IMR-90 (cell line): Measurements from ENCODE around the gene CHCT1. TPM values are rescaled to one million over a fixed set of nuclear protein-coding genes. Genes with fewer than 3 reads are reported as not detected.

Experiments used
- ATAC-seq: fragments of 200-7000 bp; cut with Tn5 transposase; 2 replicates; pipeline ENCODE4 v1.9.1; 2020; ENCODE audit warnings: low read depth, mild to moderate bottlenecking, moderate library complexity
- BruUV-seq: library from RNA; stranded (reverse); fragments of 400-500 nt; replicated peaks from 2 replicates; lab custom pipeline; 2021; lab: Mats Ljungman, UMichigan
- CTCF ChIA-PET: fragments of 300-600 bp; formaldehyde crosslinking; extraction: SDS; loops from one replicate; lab custom pipeline; 2021; ENCODE audit warnings: antibody characterized with exemption; lab: Yijun Ruan, JAX
- POLR2A ChIA-PET: fragments of 300-600 bp; sonication (Branson Sonifier 250); formaldehyde crosslinking; loops from one replicate; lab custom pipeline; 2022; ENCODE audit warnings: antibody characterized with exemption; ENCODE audit not compliant: unreplicated experiment; lab: Charles Lee
- DNase-seq: peaks from one replicate; pipeline ENCODE4 v3.0.0; 2013
- H2AFZ ChIP-seq: replicated peaks from 2 replicates; pipeline ENCODE3; 2013; ENCODE audit warnings: low read length, mild to moderate bottlenecking; ENCODE audit not compliant: poor library complexity
- H2AK5ac ChIP-seq: 2 replicates; pipeline ENCODE4 v1.6.1; 2013; ENCODE audit warnings: low read depth, low read length, inconsistent platforms
- H2AK9ac ChIP-seq: replicated peaks from 2 replicates; pipeline ENCODE3; 2013; ENCODE audit warnings: mild to moderate bottlenecking, low read depth, low read length, moderate library complexity; ENCODE audit not compliant: poor library complexity
- H2BK120ac ChIP-seq: 2 replicates; pipeline ENCODE4 v1.6.1; 2013; ENCODE audit warnings: low read depth, low read length, inconsistent platforms
- H2BK15ac ChIP-seq: 3 replicates; pipeline ENCODE4 v1.6.1; 2013; ENCODE audit warnings: low read depth, low read length, inconsistent platforms
- H2BK20ac ChIP-seq: 2 replicates; pipeline ENCODE4 v1.6.1; 2013; ENCODE audit warnings: low read depth, mild to moderate bottlenecking, inconsistent platforms, low read length, moderate library complexity
- H2BK5ac ChIP-seq: 2 replicates; pipeline ENCODE4 v1.6.1; 2013; ENCODE audit warnings: mild to moderate bottlenecking, low read depth, low read length, inconsistent platforms; ENCODE audit not compliant: poor library complexity, severe bottlenecking
- H3K14ac ChIP-seq: replicated peaks from 2 replicates; pipeline ENCODE4 v1.6.1; 2013; ENCODE audit warnings: low read depth, low read length, inconsistent platforms
- H3K18ac ChIP-seq: 2 replicates; pipeline ENCODE4 v1.6.1; 2013; ENCODE audit warnings: low read depth, low read length, control low read depth
- H3K23ac ChIP-seq: 2 replicates; pipeline ENCODE4 v1.6.1; 2013; ENCODE audit warnings: low read depth, low read length, inconsistent platforms
- H3K27ac ChIP-seq: 2 replicates; pipeline ENCODE4 v1.5.1; 2013; ENCODE audit warnings: mild to moderate bottlenecking, control low read depth, low read length; ENCODE audit not compliant: insufficient read depth
- H3K27me3 ChIP-seq: 2 replicates; pipeline ENCODE4 v1.6.1; 2013; ENCODE audit warnings: low read length; ENCODE audit not compliant: control insufficient read depth, insufficient read depth
- H3K36me3 ChIP-seq: 2 replicates; pipeline ENCODE4 v1.6.1; 2013; ENCODE audit warnings: low read length, mixed read lengths; ENCODE audit not compliant: control insufficient read depth, insufficient read depth
- H3K4ac ChIP-seq: 2 replicates; pipeline ENCODE4 v1.6.1; 2013; ENCODE audit warnings: low read depth, low read length, inconsistent platforms
- H3K4me1 ChIP-seq: 2 replicates; pipeline ENCODE4 v1.6.1; 2013; ENCODE audit warnings: low read length, mixed read lengths; ENCODE audit not compliant: control insufficient read depth, insufficient read depth
- H3K4me2 ChIP-seq: 2 replicates; pipeline ENCODE4 v1.6.1; 2013; ENCODE audit warnings: low read depth, mild to moderate bottlenecking, control low read depth, low read length, moderate library complexity
- H3K4me3 ChIP-seq: 2 replicates; pipeline ENCODE4 v1.5.1; 2013; ENCODE audit warnings: low read depth, mild to moderate bottlenecking, control low read depth, low read length, moderate library complexity; ENCODE audit not compliant: insufficient read depth
- H3K56ac ChIP-seq: 2 replicates; pipeline ENCODE4 v1.6.1; 2013; ENCODE audit warnings: low read length, inconsistent platforms; ENCODE audit not compliant: insufficient read depth; ENCODE audit errors: extremely low read depth
- H3K79me1 ChIP-seq, 2 experiments: 2 replicates each; pipeline ENCODE4 v1.6.1; 2013; ENCODE audit warnings: low read length in 2 of 2, inconsistent platforms in 1 of 2, low read depth in 1 of 2
- H3K9ac ChIP-seq: 2 replicates; pipeline ENCODE4 v1.6.1; 2013; ENCODE audit warnings: low read depth, low read length, control low read depth
- H3K9me1 ChIP-seq: 2 replicates; pipeline ENCODE4 v1.6.1; 2013; ENCODE audit warnings: low read length, inconsistent platforms; ENCODE audit not compliant: insufficient read depth
- H3K9me3 ChIP-seq: 2 replicates; pipeline ENCODE4 v1.6.1; 2013; ENCODE audit warnings: low read length; ENCODE audit not compliant: control insufficient read depth, insufficient read depth
- H4K20me1 ChIP-seq: 2 replicates; pipeline ENCODE4 v1.6.1; 2013; ENCODE audit warnings: low read length, inconsistent platforms; ENCODE audit not compliant: insufficient read depth
- H4K5ac ChIP-seq: 2 replicates; pipeline ENCODE4 v1.6.1; 2013; ENCODE audit warnings: mild to moderate bottlenecking, low read depth, low read length, control low read depth
- H4K8ac ChIP-seq, 2 experiments: 2 replicates each; pipeline ENCODE4 v1.6.1; 2013; ENCODE audit warnings: low read depth in 2 of 2, low read length in 2 of 2, control low read depth in 1 of 2, inconsistent platforms in 1 of 2
- H4K91ac ChIP-seq: 2 replicates; pipeline ENCODE4 v1.6.1; 2013; ENCODE audit warnings: low read depth, low read length, inconsistent platforms; ENCODE audit not compliant: insufficient read depth
- CHD1 ChIP-seq: IDR thresholded peaks from 2 replicates; pipeline ENCODE4 v1.6.1; 2012; ENCODE audit warnings: low read depth, low read length, improper control_type of control experiment
- MXI1 ChIP-seq: IDR thresholded peaks from 2 replicates; pipeline ENCODE4 v1.6.1; 2012; ENCODE audit warnings: low read depth, mild to moderate bottlenecking, low read length, moderate library complexity, borderline replicate concordance
- WGBS, 2 experiments: methylation state at CpG; one replicate each; pipeline versions ENCODE4 v1.1.5 to v1.1.7; 2013; ENCODE audit warnings: missing lambda C conversion rate in 2 of 2; ENCODE audit not compliant: insufficient read length in 1 of 2; ENCODE audit errors: extremely low coverage in 2 of 2; 5-methylcytosine and 5-hydroxymethylcytosine counted together
- dilution Hi-C: fragments of 300-500 bp; cut with HindIII; formaldehyde crosslinking; loops from one replicate; pipeline ENCODE4 v1.14.3; 2018; ENCODE audit warnings: low sequenced_read_pairs; ENCODE audit not compliant: unreplicated experiment
- in situ Hi-C: fragments of 300-500 bp; cut with MboI; formaldehyde crosslinking; loops from 3 replicates; pipeline ENCODE4 v1.14.3; 2019; ENCODE audit warnings: low sequenced_read_pairs, inconsistent platforms, mixed read lengths
- intact Hi-C: fragments of 100-400 bp; cut with micrococcal nuclease; formaldehyde crosslinking; loops from 2 replicates; pipeline ENCODE4 v1.10.0; 2022
- polyA plus RNA-seq, 3 experiments: library from polyadenylated mRNA; depleted of rRNA; stranded (reverse); fragments of >200 nt; gene quantifications; 2 replicates each; pipeline ENCODE4 v1.2.3, GENCODE V29; 2012; ENCODE audit warnings: low replicate concordance in 1 of 3
- total RNA-seq: library from RNA; depleted of rRNA; stranded (reverse); fragments of >200 nt; gene quantifications from 2 replicates; pipeline ENCODE4 v1.2.3, GENCODE V29; 2012

The CHCT1 gene
- total and polyA plus RNA-seq, 2 of the 4 experiments (the other 2 are of a cell fraction) = not detected

DNA sequence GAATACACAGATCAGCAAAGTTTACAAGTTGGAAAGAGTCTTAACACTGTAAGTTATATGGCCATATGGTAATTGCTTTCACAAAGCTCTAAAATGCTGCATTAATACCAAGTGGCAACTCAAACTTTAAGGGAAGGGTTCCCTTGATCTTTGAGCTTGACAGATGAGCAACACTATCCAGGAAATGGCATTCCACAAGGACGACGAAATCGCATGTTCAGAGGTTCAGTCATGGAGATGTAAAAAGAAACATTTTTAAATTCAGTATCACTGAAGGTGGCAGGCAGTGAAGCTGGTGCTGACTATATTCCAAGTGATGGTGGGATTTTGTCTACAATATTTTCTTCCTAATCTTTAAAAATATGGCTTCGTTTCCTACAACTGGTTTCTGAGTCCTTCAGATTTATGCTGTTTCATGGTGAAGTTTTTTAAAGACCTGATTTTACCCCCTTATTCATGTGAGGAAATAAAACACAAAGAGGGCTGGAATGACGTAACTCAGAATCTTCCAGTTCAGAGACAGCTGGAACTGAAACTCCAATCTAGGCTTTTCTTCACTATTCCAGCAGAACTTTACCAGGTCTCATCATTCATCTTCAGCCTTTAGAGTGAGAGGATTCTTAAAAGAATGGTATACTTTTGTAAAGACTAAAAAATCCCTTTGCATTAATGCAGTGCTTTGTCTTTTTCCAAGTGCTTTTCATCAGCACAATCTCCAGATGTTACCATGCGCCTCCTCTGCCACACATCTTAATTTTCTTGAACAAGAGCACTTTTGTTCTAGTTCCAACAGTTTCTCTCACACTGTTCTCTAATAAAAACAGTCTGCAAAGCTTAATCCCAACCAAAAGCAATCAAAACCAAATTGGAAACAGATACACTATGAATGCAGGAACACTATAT is 20.2 kb downstream of the CHCT1 start:
- Histone ChIP-seq H2BK5ac (peak overlapping the region; percentile 6), H3K27ac (no peak overlapping the region), H3K4ac (no peak overlapping the region), H3K18ac (no peak overlapping the region), H3K9ac (no peak overlapping the region), H2BK120ac (no peak overlapping the region), H3K4me1 (no peaks in the 10 kb centered on the region; the same call in 1 of the 2 replicates), H3K27me3 (no peaks in the 10 kb centered on the region), H3K14ac (no peak overlapping the region), H3K4me3 (no peak overlapping the region), H3K4me2 (no peak overlapping the region), H2AK5ac (no peak overlapping the region), H3K9me1 (no peaks in the 10 kb centered on the region; the same call in 1 of the 2 replicates), H2AK9ac (no peak overlapping the region), H4K91ac (no peak overlapping the region), H3K36me3 (peaks cover 6% of the 10 kb centered on the region), H4K5ac (no peak overlapping the region), H3K23ac (no peak overlapping the region), H4K20me1 (no peaks in the 10 kb centered on the region; the same call in 1 of the 2 replicates), H2AFZ (no peak overlapping the region), H4K8ac (no peak overlapping the region), H3K9me3 (no peaks in the 10 kb centered on the region), H2BK15ac (no peak overlapping the region), H2BK20ac (no peak overlapping the region), H3K56ac (no peak overlapping the region), H3K79me1 (peaks cover 0 to 3% of the 10 kb centered on the region in 2 experiments; a peak in 1 of 4 replicates)
- no TSS peak for BruUV-seq
- dilution Hi-C loops = no loop called here
- intact Hi-C loops = loop anchor here (5.0 kb wide), 1 partner anchor 195 kb away; no protein-coding TSS in a partner anchor
- ChIA-PET POLR2A (no interaction called here), CTCF (no interaction called here)
- in situ Hi-C loops = no loop called here
- DNase-seq (peak; percentile 63), ATAC-seq (peak; percentile 58)
- 67% methylated on average over 1 of the region's 6 CpGs; no CpG with 5 or more reads in 1 of the 2 experiments for whole genome bisulfite sequencing, 2 experiments
- TF ChIP-seq CHD1 (no peak), MXI1 (no peak)
